ENCODE measurements around the gene TNFAIP6.

TNFAIP6 gene

GRCh38 chr2:151361674-151362370 is 4.4 kb downstream of the TNFAIP6 start:
- DNase-seq (ENCODE audit: extremely low read depth, low read depth): no peak
- TF ChIP-seq, protein P1, sequence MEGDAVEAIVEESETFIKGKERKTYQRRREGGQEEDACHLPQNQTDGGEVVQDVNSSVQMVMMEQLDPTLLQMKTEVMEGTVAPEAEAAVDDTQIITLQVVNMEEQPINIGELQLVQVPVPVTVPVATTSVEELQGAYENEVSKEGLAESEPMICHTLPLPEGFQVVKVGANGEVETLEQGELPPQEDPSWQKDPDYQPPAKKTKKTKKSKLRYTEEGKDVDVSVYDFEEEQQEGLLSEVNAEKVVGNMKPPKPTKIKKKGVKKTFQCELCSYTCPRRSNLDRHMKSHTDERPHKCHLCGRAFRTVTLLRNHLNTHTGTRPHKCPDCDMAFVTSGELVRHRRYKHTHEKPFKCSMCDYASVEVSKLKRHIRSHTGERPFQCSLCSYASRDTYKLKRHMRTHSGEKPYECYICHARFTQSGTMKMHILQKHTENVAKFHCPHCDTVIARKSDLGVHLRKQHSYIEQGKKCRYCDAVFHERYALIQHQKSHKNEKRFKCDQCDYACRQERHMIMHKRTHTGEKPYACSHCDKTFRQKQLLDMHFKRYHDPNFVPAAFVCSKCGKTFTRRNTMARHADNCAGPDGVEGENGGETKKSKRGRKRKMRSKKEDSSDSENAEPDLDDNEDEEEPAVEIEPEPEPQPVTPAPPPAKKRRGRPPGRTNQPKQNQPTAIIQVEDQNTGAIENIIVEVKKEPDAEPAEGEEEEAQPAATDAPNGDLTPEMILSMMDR (IDR thresholded peaks at IDR 0.05; ENCODE audit: low read depth, low read length): no peak

- TF ChIP-seq, protein P1 (IDR thresholded peaks at IDR 0.05; ENCODE audit: low read depth, low read length): no peak
- DNase-seq (ENCODE audit: extremely low read depth, low read depth): peak; percentile 51
These were observed 6.3 kb downstream of the TNFAIP6 start for GRCh38 chr2:151363709-151364108.

DNA sequence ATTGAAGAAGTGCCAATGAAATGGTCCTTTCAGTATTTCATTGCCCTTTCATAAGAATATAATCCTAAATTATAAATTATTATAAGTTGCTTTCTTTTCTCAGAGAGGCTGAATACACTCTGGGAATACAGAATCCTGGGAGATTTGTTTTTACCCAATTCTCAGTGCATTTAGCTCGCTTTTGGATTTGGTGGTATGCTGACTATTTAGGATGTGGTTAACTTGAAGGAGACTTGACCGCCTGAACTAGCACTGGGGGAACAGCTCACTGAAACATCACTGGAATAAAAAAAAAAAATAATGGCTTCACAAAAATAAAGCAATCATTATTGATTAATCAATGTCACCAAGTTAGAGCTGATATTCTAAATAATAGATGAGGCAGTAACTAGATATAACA is 10.2 kb downstream of the TNFAIP6 start:
- TF ChIP-seq, protein P1 (IDR thresholded peaks at IDR 0.05; ENCODE audit: low read depth, low read length): no peak
- no peak for DNase-seq (ENCODE audit: extremely low read depth, low read depth)

DNA sequence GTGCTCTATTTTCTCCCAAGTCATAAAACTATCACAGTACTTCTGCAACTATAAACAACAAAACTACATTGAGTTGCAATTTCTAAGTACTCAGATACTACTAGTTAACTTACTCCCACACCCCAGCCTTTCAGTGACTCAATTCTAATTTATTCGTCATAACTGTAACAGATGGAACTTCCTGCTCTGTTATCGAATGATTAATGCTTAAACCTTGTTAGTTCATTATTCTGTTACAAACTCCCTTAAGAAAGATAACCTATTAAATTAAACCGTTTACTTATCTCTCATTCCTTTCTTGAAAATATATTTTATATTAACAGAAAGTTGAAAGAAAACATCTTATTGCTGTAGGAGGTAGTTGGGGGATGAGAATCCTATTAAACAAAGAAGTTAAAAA is 17.0 kb downstream of the TNFAIP6 start:
- no peak for DNase-seq (ENCODE audit: extremely low read depth, low read depth)
- TF ChIP-seq, protein P1 (IDR thresholded peaks at IDR 0.05; ENCODE audit: low read depth, low read length): no peak

- DNase-seq (ENCODE audit: extremely low read depth, low read depth): no peak
- TF ChIP-seq, protein P1 (IDR thresholded peaks at IDR 0.05; ENCODE audit: low read depth, low read length): no peak
These were observed 21.8 kb downstream of the TNFAIP6 start for GRCh38 chr2:151379169-151379568.

GRCh38 chr2:151380580-151381235 is 23.3 kb downstream of the TNFAIP6 start:
- DNase-seq (ENCODE audit: extremely low read depth, low read depth): no peak
- TF ChIP-seq, protein P1 (IDR thresholded peaks at IDR 0.05; ENCODE audit: low read depth, low read length): no peak

DNA sequence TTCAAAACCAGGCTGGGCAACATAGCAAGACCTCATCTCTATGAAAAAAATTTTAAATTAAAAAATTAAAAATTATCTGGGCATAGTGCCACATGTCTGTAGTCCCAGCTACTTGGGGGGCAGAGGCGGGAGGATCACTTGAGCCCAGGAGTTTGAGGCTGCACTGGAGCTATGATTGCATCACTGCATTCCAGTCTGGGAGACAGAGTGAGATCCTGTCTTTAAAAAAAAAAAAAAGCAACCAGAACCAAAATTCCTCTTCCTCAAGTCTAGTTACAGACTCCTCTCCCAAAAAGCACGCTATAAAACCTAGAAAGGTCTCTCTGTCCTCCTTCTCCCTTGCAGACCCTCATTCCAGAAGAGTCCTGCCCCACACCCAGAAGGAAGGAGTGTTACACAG is 23.9 kb downstream of the TNFAIP6 start:
- TF ChIP-seq, protein P1 (IDR thresholded peaks at IDR 0.05; ENCODE audit: low read depth, low read length): no peak
- no peak for DNase-seq (ENCODE audit: extremely low read depth, low read depth)

Measured in AG09319 (cell line).